ENCODE results near the gene IFIT3. TPM values are rescaled to one million over a fixed set of nuclear protein-coding genes. Genes with fewer than 3 reads are reported as not detected.
"Not testable (repeated sequence)": the region's sequence is repeated elsewhere in the genome, so short reads cannot be mapped to it uniquely, and the experiment has no call there.

Gene IFIT3
- total RNA-seq, 3 donors from 2014 or later (not counting 1 experiment from before 2014, with no cell fraction given): 12.0 to 31.7 (median 12.2) TPM

DNA sequence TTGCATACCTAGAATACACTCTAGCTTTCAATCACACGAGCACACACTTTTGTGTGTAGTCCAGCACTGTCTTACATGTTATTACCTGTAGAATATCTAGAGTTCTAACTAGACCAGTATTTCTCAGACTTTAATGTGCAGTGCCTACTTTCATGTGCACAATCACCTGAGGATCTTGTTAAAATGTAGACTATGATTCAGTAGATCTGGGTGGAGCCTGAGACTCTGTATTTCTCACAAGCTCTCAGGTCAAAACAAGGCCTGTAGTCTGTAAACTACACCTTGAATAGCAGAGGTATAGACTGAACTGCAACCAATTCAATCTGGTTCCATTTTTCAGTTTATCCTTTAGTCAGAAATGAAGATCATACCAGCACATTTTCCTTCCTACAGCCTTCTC, 14.8 kb upstream of the IFIT3 start:
- intact Hi-C loops (cut with micrococcal nuclease): no loop called here
- ATAC-seq: no peak
- no peak overlapping the region for H3K27ac ChIP-seq (ENCODE audit: low read length)
- H3K36me3 Mint-ChIP-seq: peaks cover 18% of the 10 kb centered on the region
- peaks cover 11 to 18% of the 10 kb centered on the region in 2 donors for H3K27me3 Mint-ChIP-seq (ENCODE audit: low read depth in 2 of 2)
- no peak overlapping the region for H3K4me3 ChIP-seq (ENCODE audit: low read length)
- DNase-seq: no peak
- no peaks in the 10 kb centered on the region for H3K9me3 ChIP-seq (ENCODE audit: control insufficient read depth, insufficient read depth, low read length)
- H3K4me1 Mint-ChIP-seq: no peaks in the 10 kb centered on the region
- no peak overlapping the region for H3K27ac Mint-ChIP-seq
- no peaks in the 10 kb centered on the region for H3K4me1 ChIP-seq (ENCODE audit: control insufficient read depth, insufficient read depth, low read length)
- no peak overlapping the region for H3K4me3 Mint-ChIP-seq
- WGBS (ENCODE audit: insufficient coverage): no CpG with 5 or more reads among the region's 1 CpG
- no peaks in the 10 kb centered on the region for H3K9me3 Mint-ChIP-seq
- H3K27me3 ChIP-seq (ENCODE audit: control insufficient read depth, insufficient read depth, low read length): no peaks in the 10 kb centered on the region
- TF ChIP-seq, protein P1, sequence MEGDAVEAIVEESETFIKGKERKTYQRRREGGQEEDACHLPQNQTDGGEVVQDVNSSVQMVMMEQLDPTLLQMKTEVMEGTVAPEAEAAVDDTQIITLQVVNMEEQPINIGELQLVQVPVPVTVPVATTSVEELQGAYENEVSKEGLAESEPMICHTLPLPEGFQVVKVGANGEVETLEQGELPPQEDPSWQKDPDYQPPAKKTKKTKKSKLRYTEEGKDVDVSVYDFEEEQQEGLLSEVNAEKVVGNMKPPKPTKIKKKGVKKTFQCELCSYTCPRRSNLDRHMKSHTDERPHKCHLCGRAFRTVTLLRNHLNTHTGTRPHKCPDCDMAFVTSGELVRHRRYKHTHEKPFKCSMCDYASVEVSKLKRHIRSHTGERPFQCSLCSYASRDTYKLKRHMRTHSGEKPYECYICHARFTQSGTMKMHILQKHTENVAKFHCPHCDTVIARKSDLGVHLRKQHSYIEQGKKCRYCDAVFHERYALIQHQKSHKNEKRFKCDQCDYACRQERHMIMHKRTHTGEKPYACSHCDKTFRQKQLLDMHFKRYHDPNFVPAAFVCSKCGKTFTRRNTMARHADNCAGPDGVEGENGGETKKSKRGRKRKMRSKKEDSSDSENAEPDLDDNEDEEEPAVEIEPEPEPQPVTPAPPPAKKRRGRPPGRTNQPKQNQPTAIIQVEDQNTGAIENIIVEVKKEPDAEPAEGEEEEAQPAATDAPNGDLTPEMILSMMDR (IDR thresholded peaks at IDR 0.05): no peak
- H3K36me3 ChIP-seq (ENCODE audit: control insufficient read depth, insufficient read depth, low read length): peaks cover 5% of the 10 kb centered on the region

DNA sequence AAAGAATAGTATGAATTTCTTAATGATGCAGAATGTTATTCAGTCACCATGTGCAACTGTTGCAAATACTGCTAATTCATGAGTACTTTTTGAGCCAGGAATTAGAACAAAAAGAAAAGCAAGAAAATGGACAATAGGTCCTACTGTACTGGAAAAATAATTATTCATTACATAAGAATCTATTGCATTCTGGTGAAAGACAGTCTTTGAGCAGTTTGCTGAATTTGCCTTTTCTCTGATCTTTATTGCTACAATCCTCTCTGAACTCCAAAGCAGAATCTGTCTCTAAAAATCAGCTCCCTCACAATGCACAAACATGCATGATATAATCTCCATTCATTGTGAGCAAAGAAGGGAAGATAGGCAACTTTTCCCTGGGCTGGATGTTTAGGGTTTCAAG, 13.1 kb upstream of the IFIT3 start:
- H3K36me3 ChIP-seq (ENCODE audit: control insufficient read depth, insufficient read depth, low read length): no peaks in the 10 kb centered on the region
- Mint-ChIP-seq H3K4me1 (no peaks in the 10 kb centered on the region), H3K36me3 (peaks cover 5% of the 10 kb centered on the region), H3K4me3 (no peak overlapping the region), H3K27ac (no peak overlapping the region), H3K9me3 (no peaks in the 10 kb centered on the region), H3K27me3 (ENCODE audit: low read depth in 2 of 2) (peaks cover 20 to 35% of the 10 kb centered on the region in 2 donors)
- H3K9me3 ChIP-seq (ENCODE audit: control insufficient read depth, insufficient read depth, low read length): no peaks in the 10 kb centered on the region
- no peak overlapping the region for H3K4me3 ChIP-seq (ENCODE audit: low read length)
- no peaks in the 10 kb centered on the region for H3K4me1 ChIP-seq (ENCODE audit: control insufficient read depth, insufficient read depth, low read length)
- DNase-seq: no peak
- intact Hi-C loops (cut with micrococcal nuclease): no loop called here
- no peaks in the 10 kb centered on the region for H3K27me3 ChIP-seq (ENCODE audit: control insufficient read depth, insufficient read depth, low read length)
- TF ChIP-seq, protein P1 (IDR thresholded peaks at IDR 0.05): no peak
- H3K27ac ChIP-seq (ENCODE audit: low read length): no peak overlapping the region
- no peak for ATAC-seq

DNA sequence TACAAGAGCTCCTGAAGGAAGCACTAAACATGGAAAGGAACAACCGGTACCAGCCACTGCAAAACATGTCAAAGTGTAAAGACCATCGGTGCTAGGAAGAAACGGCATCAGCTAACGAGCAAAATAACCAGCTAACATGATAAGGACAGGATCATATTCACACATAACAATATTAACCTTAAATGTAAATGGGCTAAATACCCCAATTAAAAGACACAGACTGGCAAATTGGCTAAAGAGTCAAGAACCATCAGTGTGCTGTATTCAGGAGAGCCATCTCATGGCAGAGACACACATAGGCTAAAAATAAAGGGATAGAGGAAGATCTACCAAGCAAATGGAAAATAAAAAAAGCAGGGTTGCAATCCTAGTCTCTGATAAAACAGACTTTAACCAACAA, 9.8 kb upstream of the IFIT3 start:
- H3K36me3 Mint-ChIP-seq; H3K4me1 Mint-ChIP-seq; H3K27me3 ChIP-seq (ENCODE audit: control insufficient read depth, insufficient read depth, low read length); H3K9me3 ChIP-seq (ENCODE audit: control insufficient read depth, insufficient read depth, low read length); H3K9me3 Mint-ChIP-seq; ATAC-seq; H3K27ac ChIP-seq (ENCODE audit: low read length); H3K4me3 ChIP-seq (ENCODE audit: low read length); H3K36me3 ChIP-seq (ENCODE audit: control insufficient read depth, insufficient read depth, low read length); H3K27ac Mint-ChIP-seq; DNase-seq; intact Hi-C loops (cut with micrococcal nuclease); H3K4me1 ChIP-seq (ENCODE audit: control insufficient read depth, insufficient read depth, low read length); H3K4me3 Mint-ChIP-seq: not testable (repeated sequence)
- 98% methylated on average over 4 of the region's 4 CpGs for WGBS (ENCODE audit: insufficient coverage)
- H3K27me3 Mint-ChIP-seq (ENCODE audit: low read depth in 2 of 2): peaks cover 27 to 45% of the 10 kb centered on the region in 2 donors

DNA sequence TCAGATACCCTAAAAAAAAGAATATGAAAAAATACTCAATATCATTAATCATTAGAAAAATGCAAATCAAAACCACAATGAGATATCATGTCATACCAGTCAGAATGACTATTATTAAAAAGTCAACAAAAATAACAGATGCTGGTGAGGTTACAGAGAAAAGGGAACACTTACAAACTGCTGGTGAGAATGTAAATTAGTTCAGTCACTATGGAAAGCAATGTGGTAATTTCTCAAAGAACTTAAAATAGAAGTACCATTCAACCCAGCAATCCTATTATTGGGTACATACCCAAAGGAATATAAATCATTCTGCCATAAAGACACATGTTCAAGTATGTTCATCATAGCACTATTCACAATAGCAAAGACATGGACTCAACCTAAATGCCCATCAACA, 2.7 kb upstream of the IFIT3 start:
- peaks cover 26% of the 10 kb centered on the region in 2 donors for H3K4me1 Mint-ChIP-seq
- H3K27me3 ChIP-seq (ENCODE audit: control insufficient read depth, insufficient read depth, low read length); H3K27ac ChIP-seq (ENCODE audit: low read length); H3K27ac Mint-ChIP-seq; ATAC-seq; H3K36me3 ChIP-seq (ENCODE audit: control insufficient read depth, insufficient read depth, low read length); H3K4me3 ChIP-seq (ENCODE audit: low read length); H3K36me3 Mint-ChIP-seq; H3K9me3 ChIP-seq (ENCODE audit: control insufficient read depth, insufficient read depth, low read length); intact Hi-C loops (cut with micrococcal nuclease); DNase-seq; H3K9me3 Mint-ChIP-seq: not testable (repeated sequence)
- peaks cover 20 to 22% of the 10 kb centered on the region in 2 donors for H3K27me3 Mint-ChIP-seq (ENCODE audit: low read depth in 2 of 2)
- peaks cover 15% of the 10 kb centered on the region for H3K4me1 ChIP-seq (ENCODE audit: control insufficient read depth, insufficient read depth, low read length)
- peak overlapping the region; percentile 4 for H3K4me3 Mint-ChIP-seq

DNA sequence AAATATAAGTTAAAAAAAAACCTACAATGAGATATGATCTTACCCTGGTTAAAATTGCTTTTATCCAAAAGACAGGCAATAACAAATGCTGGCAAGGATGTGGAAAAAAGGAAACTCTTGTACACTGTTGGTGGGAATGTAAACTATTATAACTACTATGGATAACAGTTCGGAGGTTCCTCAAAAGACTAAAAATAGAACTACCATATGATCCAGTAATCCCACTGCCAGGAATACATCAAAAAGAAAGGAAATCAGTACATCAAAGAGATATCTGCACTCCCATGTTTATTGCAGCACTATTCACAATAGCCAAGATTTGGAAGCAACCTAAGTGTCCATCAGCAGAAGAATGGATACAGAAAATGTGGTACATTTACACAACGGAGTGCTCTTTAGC, 1.9 kb upstream of the IFIT3 start:
- ATAC-seq; H3K9me3 Mint-ChIP-seq; DNase-seq; H3K27ac Mint-ChIP-seq; H3K9me3 ChIP-seq (ENCODE audit: control insufficient read depth, insufficient read depth, low read length); H3K4me3 ChIP-seq (ENCODE audit: low read length); H3K27ac ChIP-seq (ENCODE audit: low read length); H3K27me3 ChIP-seq (ENCODE audit: control insufficient read depth, insufficient read depth, low read length); H3K36me3 ChIP-seq (ENCODE audit: control insufficient read depth, insufficient read depth, low read length); H3K36me3 Mint-ChIP-seq: not testable (repeated sequence)
- H3K27me3 Mint-ChIP-seq (ENCODE audit: low read depth in 2 of 2): peaks cover 20% of the 10 kb centered on the region in 2 donors
- intact Hi-C loops (cut with micrococcal nuclease): loop anchor here (2.0 kb wide), 1 partner anchor 17 kb away; no protein-coding TSS in a partner anchor
- peak overlapping the region; percentile 18 for H3K4me3 Mint-ChIP-seq
- WGBS (ENCODE audit: insufficient coverage): 100% methylated on average over 1 of the region's 2 CpGs
- peaks cover 18% of the 10 kb centered on the region for H3K4me1 ChIP-seq (ENCODE audit: control insufficient read depth, insufficient read depth, low read length)
- peaks cover 34% of the 10 kb centered on the region in 2 donors for H3K4me1 Mint-ChIP-seq
